Left renal cortex interstitium (tissue), 4 donors: Measurements from ENCODE around the gene WDR89. TPM values are rescaled to one million over a fixed set of nuclear protein-coding genes. Genes with fewer than 3 reads are reported as not detected.
A peak's percentile ranks its signal among the peaks of the same experiment; 100 is the strongest.
"Not testable (repeated sequence)": the region's sequence is repeated elsewhere in the genome, so short reads cannot be mapped to it uniquely, and the experiment has no call there.

Source experiments
- DNase-seq, 4 donors: peaks; one replicate each; pipeline ENCODE4 v3.0.0-alpha.2; 2013; ENCODE audit warnings: low read depth in 4 of 4, low spot score in 2 of 4, missing footprints in 1 of 4
- polyA plus RNA-seq, 4 donors: library from polyadenylated mRNA; unstranded; fragments of 120-200 nt; gene quantifications; one replicate each; pipeline ENCODE4 v1.2.1, GENCODE V29; 2013; ENCODE audit not compliant: insufficient read length in 4 of 4

The WDR89 gene
- polyA plus RNA-seq = 10 to 100 TPM; 18.6 to 28.2 (median 22.2) TPM

- DNase-seq = peak; percentile 96 to 100 (median 98)
Measured at GRCh38 chr14:63641473-63642228, at the start of gene WDR89. Gene WDR89 (minus strand): TSS chr14:63641871. CDS start chr14:63599942, 41,929 bp downstream.

DNA sequence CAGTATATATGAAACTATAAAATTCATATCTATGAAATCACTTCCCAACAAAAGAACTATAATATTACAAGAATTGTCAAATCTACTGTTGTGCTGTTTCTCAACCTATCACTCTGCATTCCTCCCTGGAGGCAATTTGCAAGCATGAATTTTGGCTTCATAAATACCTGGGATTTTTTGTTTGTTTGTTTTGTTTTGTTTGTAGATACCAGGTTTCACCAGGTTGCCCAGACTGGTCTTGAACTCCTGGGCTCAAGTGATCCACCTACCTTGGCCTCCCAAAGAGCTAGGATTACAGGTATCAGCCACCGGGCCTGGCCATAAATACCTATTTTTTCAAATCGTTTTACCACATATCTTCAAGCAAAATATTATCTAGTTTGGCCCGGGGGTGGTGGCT, 47.5 kb upstream of the WDR89 start:
- no peak for DNase-seq

DNA sequence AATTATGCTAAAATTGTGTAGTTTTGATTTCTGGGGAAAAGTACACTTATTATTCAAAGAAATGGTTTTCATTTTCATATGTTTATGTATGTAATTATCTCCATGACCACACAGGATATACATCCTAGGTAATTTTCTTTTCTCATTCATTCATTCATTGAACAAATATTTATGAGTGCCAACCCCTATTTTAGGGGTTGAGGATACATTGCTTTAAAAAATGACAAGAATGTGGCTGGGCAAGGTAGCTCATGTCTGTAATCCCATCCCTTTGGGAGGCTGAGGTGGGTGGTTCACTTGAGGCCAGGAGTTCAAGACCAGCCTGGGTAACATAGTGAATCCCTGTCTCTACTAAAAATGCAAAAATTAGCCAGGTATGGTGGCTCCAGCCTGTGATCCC, 45.3 kb upstream of the WDR89 start:
- no peak for DNase-seq

DNA sequence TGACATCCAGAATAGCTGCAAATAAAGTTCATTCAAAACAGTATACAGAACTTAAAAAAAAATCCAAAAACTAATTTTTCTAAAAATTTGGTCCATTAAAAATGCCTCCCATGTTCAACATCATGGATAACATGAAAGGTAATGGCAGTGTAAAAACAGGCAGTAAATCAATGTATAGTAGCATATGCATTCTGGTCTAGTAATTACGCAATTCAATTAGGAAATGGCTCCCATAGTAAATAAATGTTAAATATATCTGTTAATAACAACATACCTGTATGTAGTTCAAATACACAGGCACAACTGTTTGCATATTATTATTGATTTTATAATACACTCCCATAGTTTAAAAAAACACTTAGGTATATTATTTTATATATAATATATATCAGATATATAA, 43.7 kb upstream of the WDR89 start:
- DNase-seq = no peak

- no peak for DNase-seq
Measured at GRCh38 chr14:63682727-63683593, 41.3 kb upstream of the WDR89 start.

- no peak for DNase-seq
Measured at GRCh38 chr14:63678536-63678935, 36.9 kb upstream of the WDR89 start.

- no peak for DNase-seq
Measured at GRCh38 chr14:63677891-63678379, 36.3 kb upstream of the WDR89 start.

GRCh38 chr14:63676615-63677014, 34.9 kb upstream of the WDR89 start:
- no peak for DNase-seq

DNA sequence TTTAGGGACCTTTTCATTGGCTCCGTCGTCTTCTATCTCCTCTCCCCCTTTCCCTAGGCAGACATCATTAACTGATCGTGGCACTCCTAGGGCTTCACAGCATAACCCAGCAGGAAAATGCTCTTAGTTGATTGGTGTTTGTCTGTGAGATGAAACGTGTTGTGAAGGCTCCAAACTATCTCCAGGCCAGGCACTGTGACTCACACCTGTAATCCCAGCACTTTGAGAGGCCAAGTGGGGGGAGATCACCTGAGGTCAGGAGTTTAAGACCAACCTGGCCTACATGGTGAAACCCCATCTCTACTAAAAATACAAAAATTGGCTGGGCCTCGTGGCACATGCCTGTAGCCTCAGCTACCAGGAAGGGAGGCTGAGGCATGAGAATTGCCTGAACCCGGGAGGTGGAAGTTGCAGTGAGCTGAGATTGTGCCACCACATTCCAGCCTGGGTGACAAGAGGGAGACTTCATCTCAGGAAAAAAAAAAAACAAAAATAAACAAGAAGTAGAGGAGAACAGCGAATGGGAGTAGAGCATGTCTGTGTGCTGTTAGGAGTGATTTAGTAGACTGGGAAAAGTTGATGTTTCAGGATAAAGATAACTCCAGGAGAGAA, 32.3 kb upstream of the WDR89 start:
- no peak for DNase-seq

DNA sequence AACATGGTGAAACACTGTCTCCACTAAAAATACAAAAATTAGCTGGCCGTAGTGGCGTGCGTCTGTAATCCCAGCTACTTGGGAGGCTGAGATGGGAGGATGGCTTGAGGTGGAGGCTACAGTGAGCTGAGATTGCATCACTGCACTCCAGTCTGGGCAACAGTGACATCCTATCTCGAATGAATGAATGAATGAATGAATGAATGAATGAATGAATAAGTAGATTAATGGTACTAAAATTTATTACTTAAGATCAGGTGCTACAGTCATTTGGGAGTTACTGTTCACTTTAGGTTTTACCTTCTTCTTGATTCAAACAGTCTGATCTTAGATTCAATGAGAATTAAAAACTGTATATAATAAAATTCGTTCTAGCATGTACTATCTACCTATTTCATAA, 31.6 kb upstream of the WDR89 start:
- no peak for DNase-seq

- peak in 1 of 4 donors; percentile 54 for DNase-seq
Measured at GRCh38 chr14:63672417-63673180, 30.9 kb upstream of the WDR89 start.

- no peak for DNase-seq
Measured at GRCh38 chr14:63671987-63672386, 30.3 kb upstream of the WDR89 start.

DNA sequence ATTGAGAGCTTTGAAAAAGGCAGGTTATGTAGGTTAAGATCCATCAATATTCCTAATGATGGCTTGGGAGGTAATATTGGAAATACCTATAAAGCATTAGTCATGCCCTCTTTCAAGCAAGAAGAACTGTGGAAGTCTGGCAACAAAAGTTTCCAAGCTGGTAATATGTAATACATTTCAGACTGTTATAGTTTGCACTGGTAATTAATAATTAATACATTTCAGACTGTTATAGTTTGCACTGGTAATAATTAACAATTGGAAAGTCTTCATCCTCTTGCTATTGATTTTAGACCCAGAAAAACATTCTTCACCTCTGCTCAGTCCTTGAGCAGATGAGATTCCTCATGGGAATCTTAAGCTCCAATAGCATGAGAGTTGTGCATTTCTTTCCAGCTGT, 29.0 kb upstream of the WDR89 start:
- DNase-seq = no peak

GRCh38 chr14:63666335-63666734, 24.7 kb upstream of the WDR89 start:
- DNase-seq = no peak

- no peak for DNase-seq
Measured at GRCh38 chr14:63663428-63664341, 22.0 kb upstream of the WDR89 start.

GRCh38 chr14:63662776-63663175, 21.1 kb upstream of the WDR89 start:
- DNase-seq = no peak

GRCh38 chr14:63661881-63662280, 20.2 kb upstream of the WDR89 start:
- not testable (repeated sequence) for DNase-seq

- no peak for DNase-seq
Measured at GRCh38 chr14:63659726-63660125, 18.1 kb upstream of the WDR89 start.

GRCh38 chr14:63656194-63656593, 14.5 kb upstream of the WDR89 start:
- DNase-seq = no peak
